Fibroblast of pulmonary artery (primary cell): ENCODE measurements around the gene CRYGC.
A peak's percentile ranks its signal among the peaks of the same experiment; 100 is the strongest.

ENCODE experiments used
- DNase-seq: peaks from one replicate; pipeline ENCODE4 v3.0.0-alpha.2; 2010; ENCODE audit warnings: low read depth
- H3K4me3 ChIP-seq: replicated peaks from 2 replicates; pipeline ENCODE4 v1.5.1; 2011; ENCODE audit warnings: low read depth, mild to moderate bottlenecking, control low read depth, low read length, moderate library complexity
- TF ChIP-seq, protein P1 (sequence below): IDR thresholded peaks from 2 replicates; pipeline ENCODE4 v1.5.1; 2011; ENCODE audit warnings: mild to moderate bottlenecking, control low read depth, low read length, inconsistent platforms; ENCODE audit errors: missing control alignments

The CRYGC gene, protein sequence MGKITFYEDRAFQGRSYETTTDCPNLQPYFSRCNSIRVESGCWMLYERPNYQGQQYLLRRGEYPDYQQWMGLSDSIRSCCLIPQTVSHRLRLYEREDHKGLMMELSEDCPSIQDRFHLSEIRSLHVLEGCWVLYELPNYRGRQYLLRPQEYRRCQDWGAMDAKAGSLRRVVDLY

DNA sequence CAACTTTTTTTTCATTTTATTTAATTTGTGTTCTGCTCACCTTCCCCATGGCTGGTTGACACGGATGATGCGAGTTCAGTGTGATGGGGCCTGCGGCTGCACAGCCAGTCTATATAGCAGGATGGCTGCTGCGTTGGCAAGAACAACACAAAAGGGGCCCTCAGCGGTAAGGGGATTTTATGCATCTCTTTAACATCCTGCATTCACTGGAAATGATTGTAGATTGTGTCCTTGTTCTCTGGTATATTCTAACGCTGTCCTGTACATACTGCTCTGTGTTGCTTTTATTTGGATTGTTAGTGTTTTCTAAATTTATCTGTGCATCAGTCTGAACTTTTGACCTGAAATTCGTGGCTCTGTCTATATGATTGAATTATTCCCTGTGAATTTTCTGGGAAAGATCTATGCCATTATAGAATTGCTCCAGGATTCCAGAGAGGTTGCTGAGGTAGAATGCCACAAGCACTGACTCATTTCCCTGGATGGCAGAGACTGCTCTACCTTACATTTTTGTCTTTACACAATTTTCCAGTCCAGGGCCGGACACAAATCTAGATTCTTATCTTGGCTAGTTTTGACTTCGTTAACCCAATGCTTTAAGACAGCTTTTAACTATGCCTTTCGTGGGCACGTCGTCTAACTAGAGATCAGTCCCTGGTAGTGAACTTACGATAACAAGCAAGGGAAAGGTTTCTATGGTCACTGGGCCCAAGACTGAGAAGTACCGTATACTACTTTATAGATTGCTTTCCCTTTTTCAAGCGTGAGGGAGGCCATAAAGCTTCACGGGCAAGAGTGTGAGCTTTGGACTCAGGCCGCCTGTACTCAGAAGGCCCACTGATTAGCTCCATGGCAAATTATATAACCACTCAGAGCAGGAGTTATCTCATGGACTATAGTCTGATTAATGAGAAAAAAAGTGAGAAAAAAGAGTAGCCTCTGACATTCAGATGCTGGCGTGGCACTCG is at the start of gene CRYGC:
Gene CRYGC (minus strand): TSS at position 85 of the 968 bp plus-strand sequence. CDS start 36 bp downstream, at position 49.
- TF ChIP-seq, protein P1, sequence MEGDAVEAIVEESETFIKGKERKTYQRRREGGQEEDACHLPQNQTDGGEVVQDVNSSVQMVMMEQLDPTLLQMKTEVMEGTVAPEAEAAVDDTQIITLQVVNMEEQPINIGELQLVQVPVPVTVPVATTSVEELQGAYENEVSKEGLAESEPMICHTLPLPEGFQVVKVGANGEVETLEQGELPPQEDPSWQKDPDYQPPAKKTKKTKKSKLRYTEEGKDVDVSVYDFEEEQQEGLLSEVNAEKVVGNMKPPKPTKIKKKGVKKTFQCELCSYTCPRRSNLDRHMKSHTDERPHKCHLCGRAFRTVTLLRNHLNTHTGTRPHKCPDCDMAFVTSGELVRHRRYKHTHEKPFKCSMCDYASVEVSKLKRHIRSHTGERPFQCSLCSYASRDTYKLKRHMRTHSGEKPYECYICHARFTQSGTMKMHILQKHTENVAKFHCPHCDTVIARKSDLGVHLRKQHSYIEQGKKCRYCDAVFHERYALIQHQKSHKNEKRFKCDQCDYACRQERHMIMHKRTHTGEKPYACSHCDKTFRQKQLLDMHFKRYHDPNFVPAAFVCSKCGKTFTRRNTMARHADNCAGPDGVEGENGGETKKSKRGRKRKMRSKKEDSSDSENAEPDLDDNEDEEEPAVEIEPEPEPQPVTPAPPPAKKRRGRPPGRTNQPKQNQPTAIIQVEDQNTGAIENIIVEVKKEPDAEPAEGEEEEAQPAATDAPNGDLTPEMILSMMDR = no peak
- no peak within 1 kb of the TSS for H3K4me3 ChIP-seq
- DNase-seq = no peak

DNA sequence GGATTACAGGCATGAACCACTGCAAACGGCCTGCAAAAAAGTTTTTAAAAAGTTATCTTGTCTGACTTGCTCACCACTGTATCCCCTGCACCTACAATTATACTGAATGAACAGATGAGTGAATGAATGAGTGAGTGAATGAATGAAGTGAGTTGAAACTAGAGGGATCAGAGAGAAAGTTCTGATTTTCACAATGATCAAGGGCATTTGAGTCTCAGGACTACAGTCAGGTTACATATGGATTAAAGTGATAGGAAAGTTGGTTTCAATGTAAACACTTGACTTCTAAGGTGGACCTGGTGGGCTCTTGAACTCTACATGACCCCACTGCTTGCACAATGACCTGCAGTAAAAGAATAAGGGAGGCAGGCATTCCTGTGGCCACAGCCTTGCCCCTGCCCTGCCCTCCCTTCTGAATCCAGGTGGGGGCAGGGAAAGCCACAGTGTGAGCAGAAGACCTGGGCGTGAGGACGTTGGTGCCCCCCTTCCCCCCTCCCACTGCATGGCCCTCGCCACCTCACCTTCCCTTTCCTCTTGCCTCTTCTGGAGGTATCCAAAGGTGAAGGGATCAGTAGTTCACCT is 49.5 kb upstream of the CRYGC start:
- no peak overlapping the region for H3K4me3 ChIP-seq
- no peak for DNase-seq
- TF ChIP-seq, protein P1 = no peak

DNA sequence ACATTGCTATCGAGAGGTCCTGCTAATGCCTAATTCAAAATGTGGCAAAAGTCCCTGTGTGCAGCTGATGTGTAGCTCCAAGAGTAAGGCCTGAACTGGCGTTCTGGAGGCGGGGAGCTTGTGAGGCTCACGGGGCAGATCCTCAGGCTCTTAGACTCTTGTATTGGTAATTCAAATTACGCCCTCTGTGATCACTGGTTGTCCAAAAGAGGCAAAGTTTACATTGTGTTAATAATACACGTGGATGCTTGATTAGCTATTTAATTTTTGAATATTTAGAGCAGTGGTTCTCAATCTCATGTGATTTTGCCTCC is 46.2 kb upstream of the CRYGC start:
- DNase-seq = no peak
- no peak overlapping the region for H3K4me3 ChIP-seq
- TF ChIP-seq, protein P1 = no peak

DNA sequence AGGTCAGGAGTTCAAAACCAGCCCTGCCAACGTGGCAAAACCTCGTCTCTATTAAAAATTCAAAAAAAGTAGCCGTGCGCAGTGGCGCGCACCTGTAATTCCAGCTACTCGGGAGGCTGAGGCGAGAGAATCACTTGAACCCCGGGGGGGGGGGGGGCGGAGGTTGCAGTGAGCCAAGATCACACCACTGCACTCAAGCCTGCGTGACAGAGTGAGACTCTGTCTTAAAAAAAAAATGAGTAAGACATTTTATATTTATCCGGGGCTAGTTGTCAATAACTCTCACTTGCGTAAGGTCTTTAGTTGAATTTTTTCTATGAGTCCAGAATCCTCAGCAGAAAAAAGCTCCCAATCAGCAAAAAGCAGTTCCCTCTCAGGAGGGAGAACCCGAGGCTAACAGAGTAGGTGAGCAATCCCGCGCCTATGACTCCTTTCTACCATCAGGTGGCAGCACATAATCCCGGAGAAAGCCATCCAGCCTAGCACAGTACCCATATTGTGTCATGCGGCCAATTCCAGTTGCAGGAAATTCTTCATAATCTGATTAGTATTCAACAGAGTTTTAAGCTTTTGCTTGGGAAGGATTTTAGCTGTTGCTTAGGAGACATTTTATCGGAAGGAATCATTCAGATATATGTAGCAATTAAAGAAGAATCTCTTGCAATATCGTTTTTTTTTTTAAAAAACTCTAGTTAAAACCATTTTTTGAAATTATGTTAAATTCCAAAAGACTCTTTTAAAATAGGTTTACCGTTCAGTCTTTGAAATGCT is 45.6 kb upstream of the CRYGC start:
- TF ChIP-seq, protein P1 = peak; percentile 99
- H3K4me3 ChIP-seq = no peak overlapping the region
- peak; percentile 87 for DNase-seq

DNA sequence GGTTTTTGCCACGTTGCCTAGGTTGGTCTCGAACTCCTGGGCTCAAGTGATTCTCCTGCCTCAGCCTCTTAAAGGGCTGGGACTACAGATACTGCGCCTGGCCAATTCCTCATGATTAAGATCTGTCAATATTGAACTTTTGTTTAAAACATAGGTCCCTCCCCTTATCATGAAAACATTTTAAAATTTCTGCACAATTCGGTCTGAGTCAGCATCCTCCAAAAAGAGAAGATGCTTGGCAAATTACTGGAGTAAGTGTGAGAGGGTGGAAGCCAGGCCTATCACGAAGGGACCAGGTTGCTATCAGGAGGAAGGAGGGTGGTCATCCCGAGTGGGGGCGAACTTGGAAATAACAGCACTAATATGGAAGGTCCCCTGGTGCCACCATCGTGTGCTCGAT is 44.5 kb upstream of the CRYGC start:
- TF ChIP-seq, protein P1 = no peak
- DNase-seq = no peak

DNA sequence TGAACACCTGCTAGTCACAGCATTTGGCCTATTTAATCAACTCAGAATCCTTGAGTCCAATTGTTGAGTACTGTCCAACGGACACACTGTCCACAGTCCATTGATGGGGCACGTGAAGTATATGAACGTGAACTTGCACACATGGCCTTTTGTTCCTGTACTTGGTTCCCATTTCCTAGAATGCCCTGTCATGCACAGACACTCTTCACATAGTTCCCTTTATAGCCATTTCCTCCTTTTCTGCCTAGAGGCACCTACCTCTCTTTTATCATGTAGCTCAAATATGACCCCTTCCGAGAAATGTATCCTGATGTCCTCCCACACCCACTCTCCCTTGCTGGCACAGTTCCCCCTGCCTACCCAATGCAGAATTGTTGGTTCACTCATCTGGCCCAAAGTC is 42.5 kb upstream of the CRYGC start:
- DNase-seq = no peak
- TF ChIP-seq, protein P1 = no peak
- H3K4me3 ChIP-seq = no peak overlapping the region

More for the DNA sequence above, 44.5 kb upstream of the CRYGC start:
- H3K4me3 ChIP-seq = no peak overlapping the region
